Measurements from ENCODE around the gene RHBDL2. TPM values are rescaled to one million over a fixed set of nuclear protein-coding genes. Genes with fewer than 3 reads are reported as not detected.

RHBDL2 gene
- total and polyA plus RNA-seq, 2 of the 13 experiments (the other 11 are each of a cell fraction or from before 2014, with no cell fraction given): 3.3 to 5.4 TPM

- Histone ChIP-seq H3K4me2 (ENCODE audit: low read depth, low read length) (peak overlapping the region; percentile 83), H4K20me1 (ENCODE audit: insufficient read depth, low read length) (no peaks in the 10 kb centered on the region), H3K36me3 (replicated peaks in 1 of 2; ENCODE audit: control insufficient read depth in 1 of 2, insufficient read depth in 2 of 2, low read length in 2 of 2) (peaks cover 2 to 6% of the 10 kb centered on the region in 2 experiments), H2AFZ (ENCODE audit: low read length) (peak overlapping the region; percentile 52), H3K4me1 (ENCODE audit: insufficient read depth, low read length) (peaks cover 59% of the 10 kb centered on the region), H3K27ac (ENCODE audit: extremely low read length, insufficient read depth, low read length) (peak overlapping the region; percentile 48), H3K9ac (ENCODE audit: insufficient read depth, low read depth, low read length) (peak overlapping the region; percentile 69), H3K27me3 (ENCODE audit: control insufficient read depth in 1 of 2, insufficient read depth in 2 of 2, low read length in 2 of 2) (no peaks in the 10 kb centered on the region; a peak in 1 of 5 replicates), H3K9me3 (ENCODE audit: low read length) (no peaks in the 10 kb centered on the region), H3K79me2 (ENCODE audit: insufficient read depth, low read length) (peaks cover 45% of the 10 kb centered on the region), H3K4me3 (replicated peaks in 1 of 3; ENCODE audit: insufficient read depth in 1 of 3, low read depth in 2 of 3, low read length in 3 of 3) (peak overlapping the region; percentile 62 to 97 (median 77))
- ChIA-PET POLR2A (interaction anchor here (1.0 kb wide), 1 partner anchor 11 kb away, joined by 3 read pairs; no protein-coding TSS in a partner anchor), CTCF (ENCODE audit: low intra/inter-chr PET ratio, low total read pairs) (no interaction called here)
- ATAC-seq (no peak), FAIRE-seq (no peak), DNase-seq (ENCODE audit: low spot score) (peak; percentile 26)
- intact Hi-C loops (cut with micrococcal nuclease; ENCODE audit: unreplicated experiment): loop anchor here (5.0 kb wide), 1 partner anchor 717 kb away; the partner anchor contains the start of gene PABPC4
- 4% methylated on average over 6 of the region's 6 CpGs for WGBS (ENCODE audit: low lambda C conversion rate)
- BruUV-seq (replicated peaks): TSS peak; percentile 70
- in situ Hi-C loops (cut with HindIII; ENCODE audit: extremely low pct_ligation_motif_present, low pct_unique_long_range_greater_than_20kb): no loop called here
- TF ChIP-seq ARNT2 (CRISPR knock-in tag; IDR thresholded peaks at IDR 0.05; ENCODE audit: low read depth): no peak
- no peak for TF ChIP-seq ZNF3 (CRISPR knock-in tag; IDR thresholded peaks at IDR 0.05)
- TF ChIP-seq RBAK (CRISPR knock-in tag; IDR thresholded peaks at IDR 0.05): no peak
- TF ChIP-seq BRD4 (CRISPR knock-in tag; IDR thresholded peaks at IDR 0.05): no peak
- TF ChIP-seq PREB (CRISPR knock-in tag; IDR thresholded peaks at IDR 0.05): no peak
- TF ChIP-seq, protein P1, sequence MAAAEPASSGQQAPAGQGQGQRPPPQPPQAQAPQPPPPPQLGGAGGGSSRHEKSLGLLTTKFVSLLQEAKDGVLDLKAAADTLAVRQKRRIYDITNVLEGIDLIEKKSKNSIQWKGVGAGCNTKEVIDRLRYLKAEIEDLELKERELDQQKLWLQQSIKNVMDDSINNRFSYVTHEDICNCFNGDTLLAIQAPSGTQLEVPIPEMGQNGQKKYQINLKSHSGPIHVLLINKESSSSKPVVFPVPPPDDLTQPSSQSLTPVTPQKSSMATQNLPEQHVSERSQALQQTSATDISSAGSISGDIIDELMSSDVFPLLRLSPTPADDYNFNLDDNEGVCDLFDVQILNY (CRISPR knock-in tag; conservative IDR thresholded peaks at IDR 0.05): no peak
- 0 out of 2 replicates have a peak, but pooled peaks have one; percentile 6 for TF ChIP-seq PHF21A (CRISPR knock-in tag; IDR thresholded peaks at IDR 0.05)
- TF ChIP-seq ZNF792 (CRISPR knock-in tag; IDR thresholded peaks at IDR 0.05): no peak
- TF ChIP-seq, protein P2, sequence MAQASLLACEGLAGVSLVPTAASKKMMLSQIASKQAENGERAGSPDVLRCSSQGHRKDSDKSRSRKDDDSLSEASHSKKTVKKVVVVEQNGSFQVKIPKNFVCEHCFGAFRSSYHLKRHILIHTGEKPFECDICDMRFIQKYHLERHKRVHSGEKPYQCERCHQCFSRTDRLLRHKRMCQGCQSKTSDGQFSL (CRISPR knock-in tag; IDR thresholded peaks at IDR 0.05): no peak
- TF ChIP-seq, protein P3, sequence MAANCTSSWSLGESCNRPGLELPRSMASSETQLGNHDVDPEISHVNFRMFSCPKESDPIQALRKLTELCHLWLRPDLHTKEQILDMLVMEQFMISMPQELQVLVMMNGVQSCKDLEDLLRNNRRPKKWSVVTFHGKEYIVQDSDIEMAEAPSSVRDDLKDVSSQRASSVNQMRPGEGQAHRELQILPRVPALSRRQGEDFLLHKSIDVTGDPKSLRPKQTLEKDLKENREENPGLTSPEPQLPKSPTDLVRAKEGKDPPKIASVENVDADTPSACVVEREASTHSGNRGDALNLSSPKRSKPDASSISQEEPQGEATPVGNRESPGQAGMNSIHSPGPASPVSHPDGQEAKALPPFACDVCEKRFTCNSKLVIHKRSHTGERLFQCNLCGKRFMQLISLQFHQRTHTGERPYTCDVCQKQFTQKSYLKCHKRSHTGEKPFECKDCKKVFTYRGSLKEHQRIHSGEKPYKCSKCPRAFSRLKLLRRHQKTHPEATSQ (CRISPR knock-in tag; IDR thresholded peaks at IDR 0.05; ENCODE audit: borderline replicate concordance): 0 out of 2 replicates have a peak, but pooled peaks have one; percentile 9
- no peak for TF ChIP-seq PCBP2 (optimal IDR thresholded peaks at IDR 0.05; ENCODE audit: low read depth, low read length, poor library complexity, severe bottlenecking)
- TF ChIP-seq ZNF546 (CRISPR knock-in tag; conservative IDR thresholded peaks at IDR 0.05): 0 out of 2 replicates have a peak, but pooled peaks have one; percentile 18
- no peak for TF ChIP-seq SRSF9 (IDR thresholded peaks at IDR 0.05; ENCODE audit: borderline replicate concordance, insufficient read depth, low read depth, low read length, poor library complexity, severe bottlenecking)
- no peak for TF ChIP-seq MXD1 (CRISPR knock-in tag; IDR thresholded peaks at IDR 0.05)
- TF ChIP-seq CENPBD1 (CRISPR knock-in tag; IDR thresholded peaks at IDR 0.05; ENCODE audit: borderline replicate concordance, low read depth): no peak
- TF ChIP-seq, protein P4, sequence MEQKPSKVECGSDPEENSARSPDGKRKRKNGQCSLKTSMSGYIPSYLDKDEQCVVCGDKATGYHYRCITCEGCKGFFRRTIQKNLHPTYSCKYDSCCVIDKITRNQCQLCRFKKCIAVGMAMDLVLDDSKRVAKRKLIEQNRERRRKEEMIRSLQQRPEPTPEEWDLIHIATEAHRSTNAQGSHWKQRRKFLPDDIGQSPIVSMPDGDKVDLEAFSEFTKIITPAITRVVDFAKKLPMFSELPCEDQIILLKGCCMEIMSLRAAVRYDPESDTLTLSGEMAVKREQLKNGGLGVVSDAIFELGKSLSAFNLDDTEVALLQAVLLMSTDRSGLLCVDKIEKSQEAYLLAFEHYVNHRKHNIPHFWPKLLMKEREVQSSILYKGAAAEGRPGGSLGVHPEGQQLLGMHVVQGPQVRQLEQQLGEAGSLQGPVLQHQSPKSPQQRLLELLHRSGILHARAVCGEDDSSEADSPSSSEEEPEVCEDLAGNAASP (CRISPR knock-in tag; IDR thresholded peaks at IDR 0.05; ENCODE audit: borderline replicate concordance): 0 out of 2 replicates have a peak, but pooled peaks have one; percentile 2
- no peak for TF ChIP-seq REPIN1 (CRISPR knock-in tag; IDR thresholded peaks at IDR 0.05; ENCODE audit: borderline replicate concordance, low read depth)
Measured at GRCh38 chr1:38860454-38860795, 81.2 kb downstream of the RHBDL2 start.
